GM19035 (cell line): Measurements from ENCODE around the gene CNGA3.

Experiments
- ATAC-seq: cut with Tn5 transposase; IDR thresholded peaks from one replicate; pipeline ENCODE4 v1.9.1; 2021; ENCODE audit not compliant: unreplicated experiment

CNGA3 gene

DNA sequence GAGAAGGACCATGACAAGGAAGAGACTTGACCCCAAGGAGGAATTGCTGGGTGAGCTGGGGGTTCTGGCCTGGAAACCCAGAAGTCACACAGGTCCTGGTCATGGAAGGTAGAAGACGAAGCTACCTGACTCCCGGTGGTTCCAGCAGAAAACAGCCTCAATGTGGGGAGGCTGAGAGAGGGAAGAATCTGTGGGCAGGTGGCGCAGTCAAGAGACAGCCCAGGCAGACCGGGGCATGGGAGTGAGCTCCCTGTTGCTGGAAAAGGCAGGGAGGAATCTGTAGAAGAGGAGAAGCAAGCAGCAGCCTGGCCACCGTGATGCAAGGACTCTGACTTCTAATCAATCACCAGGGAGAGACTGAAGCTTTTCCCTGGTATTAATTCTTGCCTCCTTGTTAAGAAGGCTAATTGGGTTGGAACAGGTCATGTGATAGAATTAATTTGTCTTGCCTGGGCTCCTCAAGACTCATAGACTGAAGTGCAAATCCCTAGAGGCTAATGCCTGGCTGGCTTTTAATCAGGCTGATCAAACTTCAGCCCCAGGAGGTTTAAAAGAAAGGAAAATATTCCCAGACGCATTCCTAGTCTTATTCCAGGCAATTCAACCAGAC, 30.1 kb downstream of the CNGA3 start:
- ATAC-seq, result no peak

DNA sequence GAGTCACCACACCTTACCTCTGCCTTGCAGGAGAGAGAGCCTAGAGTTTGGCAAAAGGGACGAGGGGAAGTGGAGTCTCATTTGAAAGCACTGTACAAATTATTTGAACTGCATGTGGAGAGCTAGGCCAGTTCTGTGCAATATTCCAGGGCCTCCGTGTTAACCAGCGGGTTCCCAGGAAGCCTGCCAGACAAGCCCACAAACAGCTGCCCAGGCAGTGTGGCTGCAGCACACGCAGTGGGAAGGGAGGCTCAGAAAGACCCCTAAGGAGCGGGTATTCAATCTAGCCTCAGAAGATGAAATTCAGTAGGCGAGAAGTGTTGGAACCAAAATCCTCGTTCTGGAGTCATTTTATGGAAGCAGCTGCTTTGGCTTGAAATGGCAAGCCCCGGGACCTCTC, 30.7 kb downstream of the CNGA3 start:
- ATAC-seq, result no peak

DNA sequence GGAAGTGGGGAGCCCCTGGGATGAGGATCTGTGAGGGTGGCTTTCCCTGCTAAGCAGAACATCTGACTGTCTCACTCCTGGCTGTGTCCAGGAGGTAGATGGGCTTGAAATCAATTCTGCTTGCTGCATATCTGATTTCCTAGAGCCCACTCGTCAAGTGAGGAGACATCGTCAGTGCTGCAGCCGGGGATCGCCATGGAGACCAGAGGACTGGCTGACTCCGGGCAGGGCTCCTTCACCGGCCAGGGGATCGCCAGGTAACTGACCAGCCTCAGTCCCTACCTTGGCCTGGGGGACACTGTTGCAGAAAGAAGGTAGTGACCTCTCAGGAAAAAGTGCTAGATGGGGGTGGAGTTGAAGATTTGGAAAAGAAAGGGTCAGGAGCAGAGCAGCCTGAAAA, 31.3 kb downstream of the CNGA3 start:
- no peak for ATAC-seq

DNA sequence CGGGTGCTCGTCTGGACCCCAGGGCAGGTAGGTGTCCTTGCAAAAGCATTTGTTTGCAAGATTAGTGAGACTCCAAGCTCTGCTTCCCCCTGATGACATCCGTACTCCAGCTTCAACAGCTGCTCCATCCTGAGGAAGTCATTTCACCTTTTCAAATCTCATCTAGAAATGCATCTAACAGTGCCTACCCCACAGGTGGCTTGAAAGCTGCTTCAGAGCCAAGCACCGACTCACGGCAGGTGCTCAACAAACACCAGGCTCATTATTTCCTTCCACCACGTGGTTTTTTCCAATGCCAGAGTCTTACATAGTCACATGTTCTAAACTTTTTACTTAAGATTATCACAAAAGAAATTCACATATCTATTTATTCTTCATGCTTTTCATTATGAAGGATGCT, 31.9 kb downstream of the CNGA3 start:
- no peak for ATAC-seq

DNA sequence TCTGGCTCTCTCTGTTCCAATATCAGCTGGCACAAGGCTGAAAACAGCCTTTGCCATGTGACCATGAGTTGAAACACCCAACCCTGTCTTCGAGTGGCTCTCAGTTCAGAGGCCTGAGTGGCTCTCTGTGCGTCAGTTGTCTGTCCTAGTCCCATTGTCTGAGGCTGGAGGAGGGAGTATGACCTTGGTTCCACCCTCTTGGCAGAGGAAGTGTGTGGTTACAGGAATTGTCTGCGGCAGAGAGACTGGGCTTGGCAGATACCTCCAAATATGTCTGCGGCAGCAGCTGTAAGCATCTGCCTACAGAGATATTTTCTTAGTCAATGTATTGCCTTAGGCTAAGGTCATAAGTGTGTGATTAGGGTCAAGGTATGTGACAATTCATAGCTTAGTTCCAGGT, 32.6 kb downstream of the CNGA3 start:
- no peak for ATAC-seq

DNA sequence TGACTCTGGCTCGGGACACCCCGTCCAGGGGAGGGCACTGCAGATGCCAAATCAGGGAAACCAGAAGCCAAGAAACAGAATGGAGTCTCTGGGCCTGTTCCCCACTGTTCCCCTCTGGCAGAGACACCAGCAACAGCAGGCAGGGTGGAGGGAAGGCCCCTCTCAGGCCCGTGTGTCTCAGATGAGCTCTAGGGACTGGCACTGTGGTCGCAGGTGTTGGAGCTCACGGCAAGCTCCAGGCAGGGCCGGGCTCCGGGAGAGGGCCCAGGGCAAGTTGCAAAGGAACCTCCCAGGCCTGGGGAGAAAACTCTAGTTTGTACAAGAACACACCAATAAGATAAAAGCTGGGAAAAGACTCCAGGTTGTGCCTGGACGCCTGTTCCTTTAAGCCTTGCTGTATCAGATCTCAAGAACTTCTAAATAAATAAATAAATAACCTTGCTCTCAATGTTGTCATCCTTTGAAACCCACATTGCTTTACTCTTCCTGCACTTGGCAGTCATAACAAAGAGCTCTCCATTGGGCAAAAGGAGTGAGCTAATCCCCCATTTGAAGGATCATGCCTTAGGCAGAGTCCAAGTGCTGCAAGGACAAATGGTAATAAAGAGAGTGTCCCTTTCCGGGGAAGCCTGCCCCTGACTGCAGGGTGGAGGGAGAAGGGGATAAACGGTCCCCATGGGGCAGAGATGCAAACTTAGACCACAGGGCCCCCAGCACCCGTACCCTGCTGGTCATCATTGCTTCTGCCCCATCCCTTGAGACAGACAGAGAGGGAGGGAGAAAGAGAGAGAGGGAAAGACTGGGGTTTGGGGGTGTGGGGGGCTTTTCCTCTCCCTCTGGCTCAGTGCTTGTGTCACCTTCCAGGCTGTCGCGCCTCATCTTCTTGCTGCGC, 33.3 kb downstream of the CNGA3 start:
- ATAC-seq, result no peak

DNA sequence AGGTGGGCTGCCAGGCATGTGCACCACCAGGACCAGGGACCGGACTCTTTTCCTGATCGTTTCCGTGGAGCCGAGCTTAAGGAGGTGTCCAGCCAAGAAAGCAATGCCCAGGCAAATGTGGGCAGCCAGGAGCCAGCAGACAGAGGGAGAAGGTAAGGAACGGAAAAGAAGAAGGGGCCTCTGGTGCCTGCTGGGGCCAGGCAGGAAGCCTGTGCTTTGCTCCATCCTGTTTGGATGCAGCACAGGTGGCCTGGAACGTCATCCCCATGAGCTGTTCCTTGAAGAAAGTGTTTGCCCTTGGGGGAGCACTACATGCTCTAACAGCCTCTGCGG, 33.9 kb downstream of the CNGA3 start:
- no peak for ATAC-seq

DNA sequence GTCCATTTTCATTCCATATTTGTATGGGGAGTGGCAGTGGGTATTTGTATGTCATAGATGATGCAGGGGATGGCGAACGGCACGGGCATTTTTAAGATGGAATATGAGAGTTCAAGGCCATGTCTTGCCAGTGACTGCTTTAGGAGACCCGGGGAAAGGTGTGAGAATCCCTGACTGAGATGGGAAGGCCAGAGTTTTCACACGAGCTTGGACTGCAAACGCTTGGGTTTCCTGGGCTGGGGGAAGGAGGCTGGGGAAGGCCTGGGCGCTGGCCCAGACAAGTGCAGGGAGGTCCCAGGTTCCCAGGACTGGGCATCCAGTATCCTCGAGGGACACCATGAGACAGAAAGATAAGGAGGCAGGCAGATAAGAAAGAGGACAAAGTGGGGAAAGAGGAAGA, 35.2 kb downstream of the CNGA3 start:
- ATAC-seq, result no peak

DNA sequence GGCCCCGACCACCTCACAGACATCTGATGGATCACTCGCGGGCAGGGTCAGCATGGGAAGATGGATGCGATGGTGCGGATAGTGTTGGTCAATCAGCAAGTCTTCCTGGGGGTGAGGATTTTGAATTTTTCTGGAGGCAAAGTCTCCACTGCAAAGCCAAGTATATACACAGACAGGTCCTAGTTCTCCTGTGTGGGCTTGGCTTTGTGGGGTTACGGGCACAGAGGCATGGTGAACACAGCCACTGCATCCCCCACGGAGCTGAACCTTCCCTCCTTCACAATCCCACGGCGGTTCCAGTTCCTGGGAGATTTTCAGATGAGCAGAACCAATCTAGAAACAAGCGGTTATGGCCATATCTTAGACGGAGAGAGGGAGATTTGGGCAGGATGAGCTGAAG, 35.8 kb downstream of the CNGA3 start:
- ATAC-seq, result no peak

DNA sequence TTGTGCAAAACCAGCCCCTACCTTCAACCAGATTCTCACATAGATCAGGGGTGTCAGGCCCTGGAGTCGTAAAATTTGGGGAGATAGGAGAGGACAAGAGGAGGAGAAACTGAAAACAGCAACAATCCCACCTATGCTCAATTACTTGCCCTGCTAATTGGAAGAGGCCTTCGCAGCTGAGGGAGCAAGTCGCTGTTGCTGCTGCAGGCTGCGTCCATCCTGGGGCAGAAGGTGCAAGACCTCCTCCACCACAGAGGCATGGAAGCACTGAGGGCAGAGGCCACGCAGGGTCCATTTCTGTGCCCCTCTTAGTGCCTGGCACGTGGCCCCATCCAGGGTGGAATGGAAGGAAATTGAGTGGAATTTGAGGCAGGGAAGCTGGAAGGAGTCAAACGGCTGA, 36.5 kb downstream of the CNGA3 start:
- no peak for ATAC-seq

DNA sequence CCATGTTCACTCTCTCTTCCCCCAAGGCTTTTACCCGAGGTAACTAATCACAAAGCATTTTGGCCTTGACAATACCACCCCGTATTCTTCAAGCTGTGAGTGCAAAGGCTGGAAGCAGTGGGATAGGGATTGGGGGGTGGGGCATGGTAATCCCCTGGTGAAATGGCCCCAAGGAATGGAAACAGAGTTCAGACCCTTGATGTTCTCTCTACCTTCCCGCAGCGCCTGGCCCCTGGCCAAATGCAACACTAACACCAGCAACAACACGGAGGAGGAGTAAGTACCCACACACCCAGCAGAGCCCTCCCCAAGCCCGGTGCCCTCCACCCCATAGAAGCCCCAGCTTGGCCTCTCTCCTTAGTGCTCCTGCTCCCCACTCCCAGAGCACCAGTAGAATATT, 36.9 kb downstream of the CNGA3 start:
- ATAC-seq, result no peak

DNA sequence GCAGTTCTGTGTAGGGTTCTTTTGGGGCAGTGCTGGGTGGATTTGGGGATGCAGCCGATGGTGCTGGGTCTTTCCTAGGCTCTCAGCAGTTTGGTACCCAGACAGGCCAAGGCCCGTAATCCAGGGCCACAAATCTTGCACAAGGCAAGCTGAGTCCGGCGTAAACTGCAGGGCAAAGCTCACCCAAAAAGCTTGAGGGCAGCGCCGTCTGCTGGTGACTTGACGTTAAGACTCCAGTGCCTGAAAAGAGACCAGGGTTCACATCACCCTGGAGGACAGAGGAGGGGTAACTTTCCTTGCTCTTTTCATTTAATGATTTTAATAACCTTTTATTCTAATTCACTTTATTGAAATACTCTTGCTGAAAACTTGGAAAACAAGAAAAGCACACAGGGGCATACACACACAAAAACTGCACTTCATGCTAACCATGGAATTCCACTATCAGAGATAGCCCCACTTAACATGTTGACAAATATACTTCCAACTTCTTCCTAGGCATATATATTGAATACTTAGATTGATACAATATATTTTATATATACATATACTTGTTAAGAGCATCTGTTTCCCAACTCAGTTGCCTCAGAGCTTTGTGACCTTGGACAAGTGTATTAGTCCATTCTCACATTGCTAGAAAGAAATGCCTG, 38.9 kb downstream of the CNGA3 start:
- ATAC-seq, result no peak

DNA sequence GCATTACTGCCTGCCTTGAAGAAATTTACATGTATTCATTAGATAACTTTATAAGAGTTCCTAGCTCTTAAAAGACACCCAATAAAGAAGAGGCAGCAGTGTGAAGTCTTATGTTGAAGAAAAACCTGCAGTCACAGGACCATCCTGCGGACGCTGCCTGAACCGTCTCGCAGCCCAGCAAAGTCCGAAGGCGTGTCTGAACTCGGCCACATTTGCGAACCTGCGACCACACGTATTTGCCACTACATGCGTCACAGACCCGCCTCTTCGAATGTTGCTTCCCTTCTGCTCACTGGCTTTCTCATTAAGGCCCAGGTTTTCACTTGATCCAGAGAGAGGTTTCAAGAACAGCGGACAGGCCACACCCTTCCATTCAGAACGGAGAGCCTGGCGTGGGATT, 41.2 kb downstream of the CNGA3 start:
- no peak for ATAC-seq

DNA sequence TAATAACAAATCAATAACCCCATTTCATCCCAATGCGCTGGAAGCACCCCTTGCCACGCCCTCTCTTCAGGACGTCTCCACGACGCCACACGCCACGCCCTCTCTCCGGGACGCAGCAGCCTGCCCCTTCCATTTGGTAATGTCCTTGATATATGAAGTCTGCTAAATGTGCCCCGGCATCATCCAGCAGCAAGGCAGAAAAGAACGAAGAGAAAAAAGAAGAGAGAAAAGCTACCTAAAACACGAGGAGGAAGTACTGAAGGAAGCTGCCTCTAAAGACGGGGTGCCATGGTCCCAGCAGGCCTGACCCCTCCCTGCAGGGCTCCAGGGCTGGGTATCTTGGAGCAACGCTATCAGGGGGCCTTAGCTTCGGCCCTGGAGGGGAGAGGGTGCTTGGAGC, 41.8 kb downstream of the CNGA3 start:
- no peak for ATAC-seq

DNA sequence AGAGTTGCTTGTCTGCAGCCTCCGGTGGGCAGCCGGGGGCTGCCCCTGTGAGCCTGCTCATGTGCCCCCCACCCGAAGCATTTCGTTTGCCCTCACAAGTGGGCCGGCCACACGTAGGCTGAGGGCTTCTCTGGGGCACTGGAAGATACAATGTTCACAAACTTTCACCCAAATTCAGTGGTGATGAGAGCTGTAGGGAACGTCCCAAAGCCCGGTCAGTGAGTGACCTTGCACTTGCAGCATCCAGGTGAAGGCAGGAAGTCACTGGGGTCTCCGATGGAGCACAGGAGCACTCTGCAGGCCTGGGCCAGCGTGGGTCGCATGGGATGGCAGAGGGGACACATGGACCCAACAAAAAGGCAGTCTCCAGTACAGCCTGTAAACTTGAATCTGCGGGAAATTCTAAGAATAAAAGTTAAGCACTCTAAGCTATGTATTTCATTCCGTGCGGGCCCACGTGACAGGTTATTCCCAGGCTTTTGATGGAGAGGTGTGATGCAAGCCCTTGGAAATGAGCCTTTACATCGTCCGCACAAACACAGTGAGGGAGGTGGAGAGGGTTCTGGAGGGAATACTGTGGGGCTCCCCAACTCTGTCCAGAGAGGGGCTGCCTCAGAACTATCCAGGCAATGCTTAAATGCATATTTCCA, 42.5 kb downstream of the CNGA3 start:
- ATAC-seq, result no peak

DNA sequence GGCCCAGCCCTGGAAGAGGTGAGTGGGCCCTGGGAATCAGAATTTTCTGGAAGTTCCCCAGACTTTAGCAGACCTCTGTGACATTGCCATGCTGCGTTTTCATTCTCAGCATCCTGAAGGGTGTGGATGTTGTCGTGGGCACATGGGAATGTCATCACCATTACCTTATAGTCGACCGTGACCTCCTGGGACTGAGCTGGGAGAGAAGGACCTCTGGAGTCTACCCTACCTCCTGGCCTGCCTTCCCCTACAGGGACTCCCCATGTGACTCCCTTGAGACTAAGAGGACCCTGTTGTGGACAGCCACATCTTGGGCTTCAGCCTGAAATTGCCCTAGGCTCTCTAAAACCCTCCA, 43.0 kb downstream of the CNGA3 start:
- no peak for ATAC-seq

DNA sequence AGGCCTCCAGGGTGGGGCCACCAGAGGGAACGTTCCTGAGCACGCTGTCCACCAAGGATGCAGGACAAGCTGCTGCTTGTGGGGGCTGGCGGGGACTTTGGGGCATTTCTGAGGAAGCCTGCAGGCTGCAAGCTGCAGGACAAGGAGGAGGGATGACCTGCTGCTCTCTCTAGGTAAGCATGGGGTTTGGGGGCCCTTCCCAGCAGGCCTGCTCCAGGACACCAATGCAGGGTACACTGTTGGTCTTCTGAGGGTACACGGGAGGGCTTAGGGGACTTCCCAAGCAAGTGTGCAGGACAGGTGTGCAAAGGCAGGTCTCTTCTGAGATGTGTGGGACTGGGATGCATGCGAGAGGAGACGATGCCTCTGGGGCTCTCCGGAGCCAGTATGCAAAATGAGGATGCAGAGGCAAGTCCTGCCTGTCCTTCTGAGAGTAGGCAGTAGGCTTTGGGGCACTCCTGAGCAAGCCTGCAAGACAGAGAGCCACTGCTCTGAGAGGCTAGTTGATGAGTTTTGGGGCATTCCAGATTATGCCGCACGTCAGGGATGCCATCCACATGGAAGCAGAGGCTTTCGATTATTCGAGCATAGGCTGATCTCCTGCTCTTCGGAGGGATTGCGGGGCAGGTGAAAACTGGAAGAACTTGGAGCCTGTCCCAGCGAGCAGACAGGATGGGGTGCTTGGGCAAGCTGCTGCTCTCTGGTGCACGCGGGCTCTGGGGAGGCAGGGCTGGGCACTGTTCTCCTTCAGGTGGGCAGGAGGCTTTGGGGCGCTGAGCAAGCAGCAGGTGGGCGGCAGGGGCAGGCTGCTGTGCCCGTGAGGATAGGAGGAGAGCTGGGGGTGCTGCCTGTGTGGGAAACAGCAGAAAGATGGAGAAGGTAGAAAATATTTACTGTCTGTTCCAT, 44.6 kb downstream of the CNGA3 start:
- ATAC-seq, result no peak

DNA sequence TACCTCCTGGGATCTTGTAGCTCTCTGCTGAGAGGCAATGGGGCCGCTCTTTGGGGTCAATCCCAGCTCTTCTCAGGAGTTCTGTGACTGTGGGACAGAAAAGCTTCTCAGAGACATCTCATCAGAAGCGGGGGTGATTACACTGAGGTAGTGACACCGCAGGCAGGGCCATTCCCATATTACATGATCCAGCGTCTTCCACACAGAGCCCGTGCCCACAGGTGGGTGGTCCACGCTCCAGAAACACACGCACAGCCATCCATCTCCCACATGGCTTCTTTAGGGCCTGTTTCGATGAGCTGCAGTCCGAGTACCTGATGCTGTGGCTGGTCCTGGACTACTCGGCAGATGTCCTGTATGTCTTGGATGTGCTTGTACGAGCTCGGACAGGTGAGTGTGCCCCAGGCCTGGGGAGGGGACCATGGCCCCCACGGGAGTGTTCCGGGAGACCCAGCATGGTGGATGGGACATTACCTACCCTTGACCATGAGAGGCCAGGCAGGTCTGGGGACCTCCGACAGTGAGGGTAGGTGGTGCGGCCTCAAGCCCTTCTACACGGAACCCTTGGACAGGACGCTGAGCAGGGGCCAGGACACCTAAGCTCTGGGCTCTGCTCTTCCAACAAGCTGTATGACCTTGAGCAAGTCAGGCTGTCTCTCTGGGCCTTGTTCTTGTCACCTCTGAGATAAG, 45.5 kb downstream of the CNGA3 start:
- ATAC-seq, result no peak

DNA sequence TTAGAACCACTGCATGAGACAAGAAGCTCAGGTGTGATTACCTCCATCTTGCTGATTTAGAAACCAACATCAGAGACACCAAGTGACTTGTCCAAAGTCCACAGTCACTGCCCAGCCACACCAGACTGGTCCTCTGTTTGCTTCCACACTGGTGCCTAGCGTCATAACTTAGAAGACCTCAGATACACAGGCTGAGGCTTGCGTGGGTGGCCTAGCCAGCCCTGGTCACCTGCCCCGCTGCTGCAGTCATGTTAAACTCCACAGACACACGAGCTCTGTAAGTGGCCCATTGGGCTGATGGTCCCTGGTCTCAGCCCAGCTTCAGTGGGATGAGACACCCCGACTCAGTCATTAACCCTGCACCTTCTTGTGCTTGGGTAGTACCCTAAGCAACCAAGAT, 47.1 kb downstream of the CNGA3 start:
- no peak for ATAC-seq

DNA sequence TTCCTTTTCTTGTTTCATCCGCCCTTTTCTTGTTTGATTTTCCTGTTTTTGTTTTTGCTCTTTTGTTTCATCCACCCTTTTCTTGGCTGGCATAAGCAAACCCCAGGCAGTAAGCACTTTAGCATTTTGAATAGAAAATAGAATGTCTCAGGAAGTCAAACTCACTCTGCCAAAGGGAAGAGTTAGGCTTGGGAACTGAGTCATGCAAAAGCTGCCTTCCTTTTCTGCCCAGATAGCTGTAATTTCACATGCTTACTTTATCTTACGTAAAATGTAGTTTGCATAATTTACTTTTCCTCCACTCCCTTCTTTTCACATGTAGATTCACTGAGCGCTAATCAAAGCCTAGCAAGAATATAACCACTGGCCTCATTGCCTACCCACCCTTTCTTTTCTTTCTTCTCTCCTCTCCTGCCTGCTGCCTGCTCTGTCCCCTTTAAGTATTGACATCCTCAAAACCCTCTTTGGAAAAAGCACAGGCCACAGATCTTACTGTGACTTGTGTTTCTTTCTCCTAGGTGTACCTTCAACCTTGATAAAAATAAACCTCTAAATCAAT, 48.4 kb downstream of the CNGA3 start:
- no peak for ATAC-seq
